GM23248 (cell line): ENCODE results near the gene VANGL1. TPM values are rescaled to one million over a fixed set of nuclear protein-coding genes. Genes with fewer than 3 reads are reported as not detected.

Source experiments
- DNase-seq: peaks from one replicate; pipeline ENCODE4 v3.0.0-alpha.2; 2015
- H2AFZ ChIP-seq: fragments of 200-600 bp; sonication (generic); 2 replicates; pipeline ENCODE4 v1.6.1; 2016; ENCODE audit warnings: antibody characterized with exemption
- H3F3A ChIP-seq: fragments of 200-600 bp; sonication (generic); 2 replicates; pipeline ENCODE4 v1.6.1; 2016; ENCODE audit warnings: mild to moderate bottlenecking, antibody characterized with exemption, mixed run types; ENCODE audit not compliant: insufficient read depth
- H3K27ac ChIP-seq: fragments of 200-600 bp; sonication (generic); 2 replicates; pipeline ENCODE4 v1.5.1; 2016; ENCODE audit warnings: mild to moderate bottlenecking
- H3K27me3 ChIP-seq: fragments of 200-600 bp; sonication (generic); replicated peaks from 2 replicates; pipeline ENCODE4 v1.6.1; 2016; ENCODE audit warnings: mild to moderate bottlenecking; ENCODE audit not compliant: insufficient read depth
- H3K36me3 ChIP-seq: fragments of 200-600 bp; sonication (generic); 2 replicates; pipeline ENCODE4 v1.6.1; 2016; ENCODE audit warnings: low read depth, mild to moderate bottlenecking
- H3K4me1 ChIP-seq: fragments of 200-600 bp; sonication (generic); 2 replicates; pipeline ENCODE4 v1.6.1; 2016; ENCODE audit warnings: mild to moderate bottlenecking; ENCODE audit not compliant: insufficient read depth
- H3K4me2 ChIP-seq: fragments of 200-600 bp; sonication (generic); one replicate; pipeline ENCODE4 v1.6.1; 2016; ENCODE audit warnings: mild to moderate bottlenecking; ENCODE audit not compliant: unreplicated experiment
- H3K4me3 ChIP-seq: fragments of 200-600 bp; sonication (generic); 2 replicates; pipeline ENCODE4 v1.5.1; 2016; ENCODE audit warnings: mild to moderate bottlenecking
- H3K79me2 ChIP-seq: fragments of 200-600 bp; sonication (generic); 2 replicates; pipeline ENCODE4 v1.6.1; 2016; ENCODE audit warnings: mild to moderate bottlenecking; ENCODE audit not compliant: insufficient read depth
- H3K9ac ChIP-seq: fragments of 200-600 bp; sonication (generic); 2 replicates; pipeline ENCODE4 v1.6.1; 2016; ENCODE audit warnings: mild to moderate bottlenecking
- H3K9me2 ChIP-seq: fragments of 200-600 bp; sonication (generic); 2 replicates; pipeline ENCODE4 v1.6.1; 2016; ENCODE audit warnings: mixed run types, mild to moderate bottlenecking, moderate library complexity; ENCODE audit not compliant: insufficient read depth
- H3K9me3 ChIP-seq: fragments of 200-600 bp; sonication (generic); one replicate; pipeline ENCODE4 v1.6.1; 2017; ENCODE audit warnings: low read depth
- H4K20me1 ChIP-seq: fragments of 200-600 bp; sonication (generic); 2 replicates; pipeline ENCODE4 v1.6.0; 2016; ENCODE audit not compliant: insufficient read depth
- EZH2 ChIP-seq: fragments of 200-600 bp; sonication (generic); IDR thresholded peaks from 2 replicates; pipeline ENCODE4 v1.6.1; 2018; ENCODE audit warnings: antibody characterized with exemption, mild to moderate bottlenecking; ENCODE audit not compliant: insufficient read depth, poor library complexity, severe bottlenecking
- EZH2phosphoT487 ChIP-seq: fragments of 200-600 bp; sonication (generic); IDR thresholded peaks from 2 replicates; pipeline ENCODE4 v1.6.1; 2018; ENCODE audit warnings: antibody characterized with exemption, moderate library complexity, mild to moderate bottlenecking, low read depth; ENCODE audit not compliant: insufficient read depth
- WGBS, 2 experiments: methylation state at CpG; one replicate each; pipeline ENCODE4 v1.1.6; 2015 to 2017; ENCODE audit warnings: low lambda C conversion rate in 2 of 2, low coverage in 1 of 2; ENCODE audit errors: missing lambda C conversion rate in 2 of 2; 5-methylcytosine and 5-hydroxymethylcytosine counted together
- in situ Hi-C: fragments of 300-500 bp; cut with MboI; formaldehyde crosslinking; loops from 2 replicates; pipeline ENCODE4 v1.15.0; 2020
- polyA plus RNA-seq: library from polyadenylated mRNA; unstranded; fragments of >200 nt; fragmentation: Nextera tagmentation; extraction: Ambion mirVana; gene quantifications from 2 replicates; pipeline ENCODE4 v1.2.1, GENCODE V29; 2016
- total RNA-seq: library from RNA; depleted of rRNA; stranded (reverse); fragments of >200 nt; shearing (Covaris generic); gene quantifications from 2 replicates; pipeline ENCODE4 v1.2.3, GENCODE V29; 2014

Gene VANGL1
- total and polyA plus RNA-seq, 2 experiments from 2014 or later: 11.7 to 14.7 TPM

DNA sequence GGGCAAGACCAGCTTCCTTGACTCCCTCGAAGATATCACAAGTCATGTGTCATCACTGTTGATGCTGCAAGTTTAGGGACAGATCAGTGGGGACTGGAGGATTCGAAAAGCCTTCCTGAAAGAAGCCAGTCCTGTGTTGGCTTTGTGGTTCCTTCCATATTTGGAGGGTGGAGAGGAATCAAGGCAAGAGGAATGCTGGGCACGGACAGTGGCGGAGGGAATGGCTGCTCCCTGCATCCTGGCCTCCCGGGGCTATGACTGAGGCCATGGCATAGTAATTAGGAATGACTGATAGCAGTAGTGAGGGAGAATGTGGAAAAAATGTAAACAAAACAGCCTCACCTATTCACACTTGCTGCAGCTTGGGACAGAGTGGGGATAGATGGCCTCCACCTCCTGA lies 36.4 kb downstream of the VANGL1 start:
- TF ChIP-seq EZH2: no peak
- no peak for TF ChIP-seq EZH2phosphoT487
- H3K4me2 ChIP-seq: no peak overlapping the region
- no peak overlapping the region for H3K4me3 ChIP-seq
- no peaks in the 10 kb centered on the region for H3K9me2 ChIP-seq
- no peak overlapping the region for H3K27ac ChIP-seq
- H2AFZ ChIP-seq: no peak overlapping the region
- 75 to 76% methylated on average over 5 of the region's 5 CpGs for WGBS, 2 experiments
- H3K36me3 ChIP-seq: no peaks in the 10 kb centered on the region
- H3K27me3 ChIP-seq: no peaks in the 10 kb centered on the region
- peaks cover 16% of the 10 kb centered on the region for H3K4me1 ChIP-seq
- in situ Hi-C loops: no loop called here
- DNase-seq: no peak
- H4K20me1 ChIP-seq: no peaks in the 10 kb centered on the region
- H3F3A ChIP-seq: peaks cover 12% of the 10 kb centered on the region
- no peak overlapping the region for H3K9ac ChIP-seq
- no peaks in the 10 kb centered on the region for H3K9me3 ChIP-seq
- no peaks in the 10 kb centered on the region for H3K79me2 ChIP-seq

DNA sequence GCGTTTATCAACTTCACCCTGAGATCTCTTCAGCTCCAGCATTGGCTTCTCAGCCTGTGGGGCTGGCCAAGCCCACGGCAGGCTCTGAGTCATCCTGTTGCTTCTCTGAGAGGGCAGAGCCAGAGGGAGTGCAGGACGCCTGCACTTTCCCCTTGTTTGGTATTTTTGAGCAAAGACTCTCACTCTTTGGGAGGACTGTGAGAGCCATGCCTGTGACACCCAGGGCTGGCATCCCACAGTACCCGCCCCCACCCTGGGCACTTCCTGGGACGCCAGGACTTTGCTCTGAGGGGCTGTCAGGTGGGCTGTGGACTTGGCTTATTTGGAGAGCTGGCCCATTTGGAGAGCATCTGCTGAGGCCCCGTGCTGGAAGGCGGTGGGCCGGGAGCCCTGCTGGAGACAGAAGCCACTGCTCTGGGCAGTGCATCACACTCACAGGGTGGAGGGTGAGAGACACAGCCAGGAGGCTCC lies 37.4 kb downstream of the VANGL1 start:
- H3K27me3 ChIP-seq: no peaks in the 10 kb centered on the region
- H3K4me3 ChIP-seq: no peak overlapping the region
- WGBS, 2 experiments: 2 to 4% methylated on average over 8 of the region's 8 CpGs
- no peaks in the 10 kb centered on the region for H3K36me3 ChIP-seq
- H3K9me3 ChIP-seq: no peaks in the 10 kb centered on the region
- peak overlapping the region; percentile 43 for H3K4me2 ChIP-seq
- TF ChIP-seq EZH2phosphoT487 (no peak), EZH2 (no peak)
- peak overlapping the region; percentile 59; the same call in 1 of the 2 replicates for H2AFZ ChIP-seq
- H3F3A ChIP-seq: peaks cover 12% of the 10 kb centered on the region
- in situ Hi-C loops: no loop called here
- DNase-seq: peak; percentile 94
- H3K27ac ChIP-seq: peak overlapping the region; percentile 57
- H3K9me2 ChIP-seq: no peaks in the 10 kb centered on the region
- H3K4me1 ChIP-seq: peaks cover 16% of the 10 kb centered on the region
- H3K79me2 ChIP-seq: no peaks in the 10 kb centered on the region
- no peak overlapping the region for H3K9ac ChIP-seq
- no peaks in the 10 kb centered on the region for H4K20me1 ChIP-seq

GRCh38 chr1:115680730-115681111 lies 39.0 kb downstream of the VANGL1 start:
- in situ Hi-C loops: no loop called here
- Histone ChIP-seq H3K9me2 (no peaks in the 10 kb centered on the region), H3K79me2 (no peaks in the 10 kb centered on the region), H3F3A (peaks cover 12% of the 10 kb centered on the region), H3K9ac (no peak overlapping the region), H3K27ac (no peak overlapping the region), H3K4me2 (no peak overlapping the region), H3K36me3 (peaks cover 5% of the 10 kb centered on the region; the same call in 1 of the 2 replicates), H3K27me3 (no peaks in the 10 kb centered on the region), H4K20me1 (no peaks in the 10 kb centered on the region), H3K4me1 (peaks cover 16% of the 10 kb centered on the region), H3K4me3 (no peak overlapping the region), H3K9me3 (no peaks in the 10 kb centered on the region), H2AFZ (no peak overlapping the region)
- no peak for DNase-seq
- 93 to 94% methylated on average over 5 of the region's 5 CpGs for WGBS, 2 experiments
- TF ChIP-seq EZH2 (no peak), EZH2phosphoT487 (no peak)

DNA sequence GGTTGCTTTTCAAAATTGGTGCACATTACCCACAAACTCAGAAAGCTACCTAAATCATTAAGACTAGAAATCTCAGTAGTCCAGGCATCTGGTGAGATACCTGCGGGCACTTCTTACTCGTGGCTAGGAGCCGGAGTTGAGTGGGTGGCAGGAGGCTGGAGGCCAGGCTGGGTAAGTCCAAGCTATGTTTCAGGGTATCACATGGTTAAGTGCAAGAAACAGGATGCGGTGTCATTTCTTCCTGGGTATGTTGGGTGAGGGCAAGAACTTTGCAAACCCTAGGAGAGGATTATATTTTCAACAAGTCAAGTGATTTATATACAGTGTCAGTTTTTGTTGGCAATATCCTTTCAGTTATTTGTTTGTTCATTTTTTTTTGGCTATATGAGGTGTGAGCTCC lies 41.0 kb downstream of the VANGL1 start:
- Histone ChIP-seq H3K27ac (no peak overlapping the region), H3K9me3 (no peaks in the 10 kb centered on the region), H3K9me2 (no peaks in the 10 kb centered on the region), H3K27me3 (no peaks in the 10 kb centered on the region), H3K4me3 (no peak overlapping the region), H3K9ac (no peak overlapping the region), H3K4me1 (peaks cover 16% of the 10 kb centered on the region), H3K4me2 (no peak overlapping the region), H2AFZ (no peak overlapping the region), H3K79me2 (no peaks in the 10 kb centered on the region), H4K20me1 (no peaks in the 10 kb centered on the region), H3F3A (peaks cover 15% of the 10 kb centered on the region), H3K36me3 (peaks cover 15% of the 10 kb centered on the region; the same call in 1 of the 2 replicates)
- DNase-seq: no peak
- TF ChIP-seq EZH2 (no peak), EZH2phosphoT487 (no peak)
- in situ Hi-C loops: no loop called here
- 94 to 96% methylated on average over 4 of the region's 4 CpGs for WGBS, 2 experiments
